ENCODE data around the gene ITGAV. TPM values are rescaled to one million over a fixed set of nuclear protein-coding genes. Genes with fewer than 3 reads are reported as not detected.

Gene ITGAV
- total RNA-seq, 2 experiments from 2014 or later: 2.9 to 3.7 TPM

GRCh38 chr2:186590759-186591505 is 1.1 kb downstream of the ITGAV start:
- H3K36me3 ChIP-seq (ENCODE audit: insufficient read depth, low read length): no peaks in the 10 kb centered on the region
- H3K9me3 Mint-ChIP-seq: no peaks in the 10 kb centered on the region
- CTCF ChIA-PET: interaction anchor here (1.5 kb wide), 1 partner anchor 38 kb away, joined by 3 read pairs; no protein-coding TSS in a partner anchor
- H3K4me3 Mint-ChIP-seq: peak overlapping the region; percentile 97
- intact Hi-C loops (cut with DNase I, micrococcal nuclease): loop anchor here (2.0 to 10.0 kb wide), 2 partner anchors 86 to 108 kb away; no protein-coding TSS in a partner anchor
- POLR2A ChIA-PET: interaction anchor here (1.6 to 2.4 kb wide), 4 partner anchors 38 to 105 kb away, joined by 5 to 46 read pairs (median 7); partner anchors contain the start of gene ZC3H15
- ATAC-seq (ENCODE audit: poor library complexity) (peak; percentile 14), DNase-seq (peak in 5 of 14 experiments; percentile 5 to 54 (median 39))
- peaks cover 20% of the 10 kb centered on the region for H3K4me1 ChIP-seq (ENCODE audit: insufficient read depth, low read length)
- H3K27ac Mint-ChIP-seq: peak overlapping the region; percentile 73
- TF ChIP-seq, protein P1, sequence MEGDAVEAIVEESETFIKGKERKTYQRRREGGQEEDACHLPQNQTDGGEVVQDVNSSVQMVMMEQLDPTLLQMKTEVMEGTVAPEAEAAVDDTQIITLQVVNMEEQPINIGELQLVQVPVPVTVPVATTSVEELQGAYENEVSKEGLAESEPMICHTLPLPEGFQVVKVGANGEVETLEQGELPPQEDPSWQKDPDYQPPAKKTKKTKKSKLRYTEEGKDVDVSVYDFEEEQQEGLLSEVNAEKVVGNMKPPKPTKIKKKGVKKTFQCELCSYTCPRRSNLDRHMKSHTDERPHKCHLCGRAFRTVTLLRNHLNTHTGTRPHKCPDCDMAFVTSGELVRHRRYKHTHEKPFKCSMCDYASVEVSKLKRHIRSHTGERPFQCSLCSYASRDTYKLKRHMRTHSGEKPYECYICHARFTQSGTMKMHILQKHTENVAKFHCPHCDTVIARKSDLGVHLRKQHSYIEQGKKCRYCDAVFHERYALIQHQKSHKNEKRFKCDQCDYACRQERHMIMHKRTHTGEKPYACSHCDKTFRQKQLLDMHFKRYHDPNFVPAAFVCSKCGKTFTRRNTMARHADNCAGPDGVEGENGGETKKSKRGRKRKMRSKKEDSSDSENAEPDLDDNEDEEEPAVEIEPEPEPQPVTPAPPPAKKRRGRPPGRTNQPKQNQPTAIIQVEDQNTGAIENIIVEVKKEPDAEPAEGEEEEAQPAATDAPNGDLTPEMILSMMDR (IDR thresholded peaks at IDR 0.05): no peak
- H3K4me1 Mint-ChIP-seq (ENCODE audit: low read depth): peaks cover 32% of the 10 kb centered on the region
- H3K27me3 Mint-ChIP-seq: no peaks in the 10 kb centered on the region
- no peaks in the 10 kb centered on the region for H3K27me3 ChIP-seq (ENCODE audit: control insufficient read depth in 1 of 2, insufficient read depth in 2 of 2, low read length in 2 of 2)
- peaks cover 5% of the 10 kb centered on the region for H3K36me3 Mint-ChIP-seq (ENCODE audit: low read depth)
- H3K4me3 ChIP-seq (ENCODE audit: low read length): peak overlapping the region; percentile 87
- no peak overlapping the region for H3K27ac ChIP-seq (ENCODE audit: low read depth in 1 of 2, low read length in 2 of 2)
- H3K9me3 ChIP-seq (ENCODE audit: control insufficient read depth in 1 of 2, insufficient read depth in 1 of 2, low read length in 2 of 2): no peaks in the 10 kb centered on the region

DNA sequence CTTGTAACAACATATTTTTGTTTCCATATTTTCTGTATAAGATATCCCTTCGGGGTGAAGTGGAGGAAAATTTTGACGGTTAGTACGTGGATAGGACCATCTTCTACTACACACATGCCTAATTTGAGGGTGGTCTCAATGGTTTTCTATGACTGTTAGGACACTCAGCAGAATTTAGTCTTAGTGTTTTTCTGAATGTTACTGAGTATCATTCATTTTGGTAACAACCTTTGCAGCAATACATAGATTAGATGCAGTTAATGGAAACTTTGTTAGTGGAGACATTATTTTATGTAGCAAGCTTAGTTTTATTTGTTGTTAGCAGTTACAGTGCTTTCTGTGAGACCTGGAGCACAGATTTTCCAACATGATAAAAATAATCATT is 1.6 kb downstream of the ITGAV start:
- peak overlapping the region; percentile 73 for H3K27ac Mint-ChIP-seq
- peaks cover 5% of the 10 kb centered on the region for H3K36me3 Mint-ChIP-seq (ENCODE audit: low read depth)
- no peak for ATAC-seq (ENCODE audit: poor library complexity)
- H3K4me1 Mint-ChIP-seq (ENCODE audit: low read depth): peaks cover 32% of the 10 kb centered on the region
- H3K4me3 ChIP-seq (ENCODE audit: low read length): peak overlapping the region; percentile 87
- H3K27ac ChIP-seq (ENCODE audit: low read depth in 1 of 2, low read length in 2 of 2): no peak overlapping the region
- peak in 1 of 14 experiments; percentile 3 for DNase-seq
- TF ChIP-seq, protein P1 (IDR thresholded peaks at IDR 0.05): no peak
- H3K27me3 Mint-ChIP-seq: no peaks in the 10 kb centered on the region
- ChIA-PET CTCF (no interaction called here), POLR2A (no interaction called here)
- H3K4me3 Mint-ChIP-seq: peak overlapping the region; percentile 97
- no peaks in the 10 kb centered on the region for H3K27me3 ChIP-seq (ENCODE audit: control insufficient read depth in 1 of 2, insufficient read depth in 2 of 2, low read length in 2 of 2)
- intact Hi-C loops (cut with DNase I, micrococcal nuclease): loop anchor here (2.0 to 10.0 kb wide), 2 partner anchors 87 to 109 kb away; no protein-coding TSS in a partner anchor
- no peaks in the 10 kb centered on the region for H3K36me3 ChIP-seq (ENCODE audit: insufficient read depth, low read length)
- H3K4me1 ChIP-seq (ENCODE audit: insufficient read depth, low read length): peaks cover 20% of the 10 kb centered on the region
- no peaks in the 10 kb centered on the region for H3K9me3 ChIP-seq (ENCODE audit: control insufficient read depth in 1 of 2, insufficient read depth in 1 of 2, low read length in 2 of 2)
- H3K9me3 Mint-ChIP-seq: no peaks in the 10 kb centered on the region

DNA sequence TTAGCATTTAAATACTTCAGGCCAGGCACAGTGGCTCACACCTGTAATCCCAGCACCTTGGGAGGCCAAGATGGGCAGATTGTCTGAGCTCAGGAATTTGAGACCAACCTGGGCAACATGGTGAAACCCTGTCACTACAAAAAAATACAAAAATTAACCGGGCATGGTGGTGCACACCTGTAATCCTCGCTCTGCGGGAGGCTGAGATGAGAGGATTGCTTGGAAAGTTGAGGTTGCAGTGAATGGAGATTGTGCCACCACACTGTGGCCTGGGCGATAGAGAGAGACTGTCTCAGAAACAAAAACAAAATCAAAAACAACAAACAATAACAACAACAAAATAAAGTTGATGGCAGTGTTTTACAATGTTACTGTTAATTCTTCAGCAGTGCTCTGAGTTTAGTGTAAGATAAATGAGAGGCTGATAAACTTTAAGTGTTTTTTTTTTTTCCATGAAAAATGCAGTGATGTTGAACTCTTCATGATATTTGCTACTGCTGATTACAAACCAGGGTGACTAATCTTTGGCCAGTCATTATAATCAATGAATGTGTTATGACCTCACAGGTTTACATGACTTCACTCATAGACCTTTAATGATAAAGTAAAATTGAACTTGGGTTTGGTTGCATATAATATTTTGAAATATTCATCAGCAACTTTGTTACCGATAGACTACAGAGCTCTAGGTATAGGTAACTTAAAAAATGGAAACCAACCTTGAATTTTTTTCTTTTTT is 2.5 kb downstream of the ITGAV start:
- H3K27me3 ChIP-seq (ENCODE audit: control insufficient read depth in 1 of 2, insufficient read depth in 2 of 2, low read length in 2 of 2): no peaks in the 10 kb centered on the region
- peaks cover 20% of the 10 kb centered on the region for H3K4me1 ChIP-seq (ENCODE audit: insufficient read depth, low read length)
- ATAC-seq (ENCODE audit: poor library complexity) (no peak), DNase-seq (no peak)
- H3K4me3 ChIP-seq (ENCODE audit: low read length): no peak overlapping the region
- no peak overlapping the region for H3K27ac ChIP-seq (ENCODE audit: low read depth in 1 of 2, low read length in 2 of 2)
- Mint-ChIP-seq H3K4me3 (peak overlapping the region; percentile 54), H3K9me3 (no peaks in the 10 kb centered on the region), H3K36me3 (ENCODE audit: low read depth) (peaks cover 5% of the 10 kb centered on the region), H3K4me1 (ENCODE audit: low read depth) (peaks cover 39% of the 10 kb centered on the region), H3K27ac (peak overlapping the region; percentile 73), H3K27me3 (no peaks in the 10 kb centered on the region)
- no peaks in the 10 kb centered on the region for H3K9me3 ChIP-seq (ENCODE audit: control insufficient read depth in 1 of 2, insufficient read depth in 1 of 2, low read length in 2 of 2)
- CTCF ChIA-PET: no interaction called here
- POLR2A ChIA-PET: interaction anchor here (0.7 kb wide), 1 partner anchor 131 kb away, joined by 3 read pairs; no protein-coding TSS in a partner anchor
- TF ChIP-seq, protein P1 (IDR thresholded peaks at IDR 0.05): no peak
- no peaks in the 10 kb centered on the region for H3K36me3 ChIP-seq (ENCODE audit: insufficient read depth, low read length)
- intact Hi-C loops (cut with DNase I, micrococcal nuclease): loop anchor here in 1 of 2 experiments (10.0 kb wide), 1 partner anchor 88 kb away; no protein-coding TSS in a partner anchor

Measured in CD4-positive, alpha-beta T cell (primary cell).